HepG2 (cell line): ENCODE measurements around the gene TRPV4. TPM values are rescaled to one million over a fixed set of nuclear protein-coding genes. Genes with fewer than 3 reads are reported as not detected.
A peak's percentile ranks its signal among the peaks of the same experiment; 100 is the strongest.

ENCODE experiments used
- ATRX ChIP-seq: sonication (generic); formaldehyde crosslinking; IDR thresholded peaks from 2 replicates; pipeline ENCODE4 v1.4.0; 2020; ENCODE audit warnings: missing genetic modification reagents, borderline replicate concordance
- MAX ChIP-seq: IDR thresholded peaks from 2 replicates; pipeline ENCODE4 v1.6.1; 2012; ENCODE audit warnings: inconsistent platforms
- SKI ChIP-seq: fragments of 450-650 bp; IDR thresholded peaks from one replicate; pipeline ENCODE4 v1.6.1; 2018; ENCODE audit warnings: mild to moderate bottlenecking; ENCODE audit not compliant: partially characterized antibody
- SOX6 ChIP-seq, 2 experiments: fragments of 450-650 bp in 1 of 2; sonication (generic) in 1 of 2; formaldehyde crosslinking in 1 of 2; IDR thresholded peaks; 2 replicates each; pipeline versions ENCODE4 v1.4.0 to v1.6.1; 2017 to 2020; ENCODE audit warnings: antibody characterized with exemption in 1 of 2, mild to moderate bottlenecking in 1 of 2, missing genetic modification reagents in 1 of 2
- TP53 ChIP-seq: sonication (generic); formaldehyde crosslinking; conservative IDR thresholded peaks from 2 replicates; pipeline ENCODE4 v1.4.0; 2020; ENCODE audit warnings: missing genetic modification reagents
- ZBED4 ChIP-seq: sonication (generic); formaldehyde crosslinking; IDR thresholded peaks from 2 replicates; pipeline ENCODE4 v1.4.0; 2020; ENCODE audit warnings: missing genetic modification reagents, borderline replicate concordance
- ZBTB26 ChIP-seq: IDR thresholded peaks from 2 replicates; pipeline ENCODE4 v1.6.1; 2016; ENCODE audit warnings: missing compliant biosample characterization, missing genetic modification reagents, borderline replicate concordance
- ZMYM3 ChIP-seq: sonication (generic); formaldehyde crosslinking; IDR thresholded peaks from 2 replicates; pipeline ENCODE4 v1.5.1; 2020; ENCODE audit warnings: mild to moderate bottlenecking, missing genetic modification reagents
- ZNF407 ChIP-seq: sonication (generic); formaldehyde crosslinking; IDR thresholded peaks from one replicate; pipeline ENCODE4 v1.5.1; 2020; ENCODE audit warnings: mild to moderate bottlenecking, missing genetic modification reagents; ENCODE audit errors: not compliant biosample characterization
- ZNF678 ChIP-seq: sonication (generic); formaldehyde crosslinking; IDR thresholded peaks from 2 replicates; pipeline ENCODE4 v1.4.0; 2020; ENCODE audit warnings: mild to moderate bottlenecking, missing genetic modification reagents
- ZSCAN5A ChIP-seq: sonication (generic); formaldehyde crosslinking; IDR thresholded peaks from 2 replicates; pipeline ENCODE4 v1.8.0; 2022; ENCODE audit warnings: mild to moderate bottlenecking, missing genetic modification reagents, borderline replicate concordance
- polyA plus RNA-seq, 8 experiments: library from polyadenylated mRNA; depleted of rRNA in 3 of 8; stranded (reverse) in 7 of 8; unstranded in 1 of 8; fragments of >200 nt; fragmentation: Illumina TruSeq in 4 of 8; extraction: Trizol in 4 of 8; gene quantifications; 2 replicates each; pipeline versions ENCODE4 v1.2.1 to v1.2.3, GENCODE V29; 2011 to 2016; ENCODE audit warnings: low read depth in 4 of 8, missing spikeins in 1 of 8, mixed read lengths in 1 of 8; ENCODE audit not compliant: insufficient read depth in 1 of 8
- total RNA-seq, 5 experiments: library from RNA; depleted of rRNA; stranded (reverse); fragments of >200 nt; fragmentation: Illumina TruSeq; extraction: Trizol; gene quantifications; 2 replicates each; pipeline ENCODE4 v1.2.3, GENCODE V29; 2016; ENCODE audit warnings: low read depth in 1 of 5

Gene TRPV4
- total and polyA plus RNA-seq, 2 of the 13 experiments (the other 11 are each of a cell fraction or from before 2014, with no cell fraction given), result 0.66 to 4.7 TPM

GRCh38 chr12:109760031-109760929, 72.9 kb downstream of the TRPV4 start (continued):
- TF ChIP-seq ZNF407 (CRISPR knock-in tag) (no peak), ZBTB26 (CRISPR knock-in tag) (no peak), ZBED4 (CRISPR knock-in tag) (no peak), MAX (peak; percentile 70), ATRX (CRISPR knock-in tag) (no peak), SKI (peak; percentile 70), ZMYM3 (CRISPR knock-in tag) (0 out of 2 replicates have a peak, but pooled peaks have one; percentile 35), ZSCAN5A (no peak), TP53 (CRISPR knock-in tag) (no peak), SOX6 (IDR thresholded peaks at IDR 0.05) (no peak), SOX6 (CRISPR knock-in tag; IDR thresholded peaks at IDR 0.05) (0 out of 2 replicates have a peak, but pooled peaks have one; percentile 16), ZNF678 (CRISPR knock-in tag) (no peak)
